HEK293 (cell line): ENCODE results near the gene ITGA7.

Experiments
- GLI4 ChIP-seq: fragments of 450-650 bp; formaldehyde crosslinking; IDR thresholded peaks from 2 replicates; pipeline ENCODE4 v1.5.1; 2016; ENCODE audit warnings: missing biosample characterization, missing genetic modification characterization
- SETDB1 ChIP-seq: IDR thresholded peaks from one replicate; pipeline ENCODE4 v1.6.1; 2017; ENCODE audit warnings: mild to moderate bottlenecking, low read length, moderate library complexity, mixed read lengths; ENCODE audit not compliant: insufficient read length
- YY1 ChIP-seq: fragments of 450-650 bp; formaldehyde crosslinking; IDR thresholded peaks from 2 replicates; pipeline ENCODE4 v1.5.1; 2018; ENCODE audit warnings: missing biosample characterization, missing genetic modification characterization
- ZBTB20 ChIP-seq: fragments of 450-650 bp; formaldehyde crosslinking; IDR thresholded peaks from 2 replicates; pipeline ENCODE4 v1.5.1; 2016; ENCODE audit warnings: missing biosample characterization, missing genetic modification characterization
- ZFP41 ChIP-seq: fragments of 450-650 bp; formaldehyde crosslinking; IDR thresholded peaks from 2 replicates; pipeline ENCODE4 v1.5.1; 2016; ENCODE audit warnings: missing biosample characterization, missing genetic modification characterization, borderline replicate concordance
- ZNF140 ChIP-seq: fragments of 450-650 bp; formaldehyde crosslinking; IDR thresholded peaks from 2 replicates; pipeline ENCODE4 v1.5.1; 2016; ENCODE audit warnings: missing biosample characterization, missing genetic modification characterization
- ZNF157 ChIP-seq: fragments of 450-650 bp; formaldehyde crosslinking; IDR thresholded peaks from 2 replicates; pipeline ENCODE4 v1.5.1; 2016; ENCODE audit warnings: missing biosample characterization, missing genetic modification characterization
- ZNF16 ChIP-seq: fragments of 450-650 bp; formaldehyde crosslinking; IDR thresholded peaks from 2 replicates; pipeline ENCODE4 v1.5.1; 2016; ENCODE audit warnings: low read depth, missing biosample characterization, missing genetic modification characterization
- ZNF2 ChIP-seq: fragments of 450-650 bp; formaldehyde crosslinking; IDR thresholded peaks from 2 replicates; pipeline ENCODE4 v1.5.1; 2016; ENCODE audit warnings: missing biosample characterization, missing genetic modification characterization
- ZNF23 ChIP-seq: fragments of 450-650 bp; formaldehyde crosslinking; IDR thresholded peaks from 2 replicates; pipeline ENCODE4 v1.5.1; 2016; ENCODE audit warnings: missing biosample characterization, missing genetic modification characterization, borderline replicate concordance
- ZNF24 ChIP-seq: fragments of 450-650 bp; formaldehyde crosslinking; IDR thresholded peaks from 2 replicates; pipeline ENCODE4 v1.5.1; 2016; ENCODE audit warnings: missing biosample characterization, missing genetic modification characterization
- ZNF266 ChIP-seq: fragments of 450-650 bp; formaldehyde crosslinking; IDR thresholded peaks from 2 replicates; pipeline ENCODE4 v1.5.1; 2016; ENCODE audit warnings: missing biosample characterization, missing genetic modification characterization, low read depth
- ZNF292 ChIP-seq: fragments of 450-650 bp; formaldehyde crosslinking; IDR thresholded peaks from 2 replicates; pipeline ENCODE4 v1.5.1; 2016; ENCODE audit warnings: low read depth, missing biosample characterization, missing genetic modification characterization, borderline replicate concordance
- ZNF350 ChIP-seq: fragments of 450-650 bp; formaldehyde crosslinking; IDR thresholded peaks from 2 replicates; pipeline ENCODE4 v1.5.0; 2017; ENCODE audit warnings: missing biosample characterization, mild to moderate bottlenecking, missing genetic modification characterization
- ZNF404 ChIP-seq: fragments of 450-650 bp; formaldehyde crosslinking; IDR thresholded peaks from 2 replicates; pipeline ENCODE4 v1.5.1; 2017; ENCODE audit warnings: missing biosample characterization, missing genetic modification characterization
- ZNF423 ChIP-seq: fragments of 450-650 bp; formaldehyde crosslinking; IDR thresholded peaks from 2 replicates; pipeline ENCODE4 v1.5.1; 2016; ENCODE audit warnings: missing biosample characterization, missing genetic modification characterization
- ZNF473 ChIP-seq: fragments of 450-650 bp; formaldehyde crosslinking; IDR thresholded peaks from 2 replicates; pipeline ENCODE4 v1.5.1; 2017; ENCODE audit warnings: missing biosample characterization, missing genetic modification characterization
- ZNF48 ChIP-seq: fragments of 450-650 bp; formaldehyde crosslinking; IDR thresholded peaks from 2 replicates; pipeline ENCODE4 v1.5.1; 2016; ENCODE audit warnings: missing biosample characterization, missing genetic modification characterization
- ZNF544 ChIP-seq: fragments of 450-650 bp; formaldehyde crosslinking; IDR thresholded peaks from 2 replicates; pipeline ENCODE4 v1.5.0; 2017; ENCODE audit warnings: missing biosample characterization, missing genetic modification characterization
- ZNF621 ChIP-seq: fragments of 450-650 bp; formaldehyde crosslinking; IDR thresholded peaks from 2 replicates; pipeline ENCODE4 v1.5.1; 2017; ENCODE audit warnings: missing biosample characterization, missing genetic modification characterization
- ZNF658 ChIP-seq: fragments of 450-650 bp; formaldehyde crosslinking; IDR thresholded peaks from 2 replicates; pipeline ENCODE4; 2016; ENCODE audit warnings: missing biosample characterization, missing genetic modification characterization
- ZNF776 ChIP-seq: fragments of 450-650 bp; formaldehyde crosslinking; IDR thresholded peaks from 2 replicates; pipeline ENCODE4 v1.5.0; 2017; ENCODE audit warnings: missing biosample characterization, missing genetic modification characterization, borderline replicate concordance
- ZNF785 ChIP-seq: fragments of 450-650 bp; formaldehyde crosslinking; IDR thresholded peaks from 2 replicates; pipeline ENCODE4 v1.5.1; 2016; ENCODE audit warnings: missing biosample characterization, missing genetic modification characterization
- ZNF792 ChIP-seq: fragments of 450-650 bp; formaldehyde crosslinking; IDR thresholded peaks from 2 replicates; pipeline ENCODE4 v1.5.1; 2016; ENCODE audit warnings: missing biosample characterization, missing genetic modification characterization
- TF ChIP-seq, protein P1 (sequence below): fragments of 450-650 bp; formaldehyde crosslinking; IDR thresholded peaks from 2 replicates; pipeline ENCODE4 v1.5.1; 2016; ENCODE audit warnings: missing biosample characterization, missing genetic modification characterization
- TF ChIP-seq, protein P2 (sequence below): fragments of 450-650 bp; formaldehyde crosslinking; IDR thresholded peaks from 2 replicates; pipeline ENCODE4 v1.5.1; 2016; ENCODE audit warnings: missing biosample characterization, missing genetic modification characterization, low read depth
- TF ChIP-seq, protein P3 (sequence below): fragments of 450-650 bp; formaldehyde crosslinking; IDR thresholded peaks from 2 replicates; pipeline ENCODE4; 2016; ENCODE audit warnings: missing biosample characterization, missing genetic modification characterization
- TF ChIP-seq, protein P4 (sequence below): sonication (generic); formaldehyde crosslinking; IDR thresholded peaks from 2 replicates; pipeline ENCODE4 v1.8.1; 2022; ENCODE audit warnings: mild to moderate bottlenecking, moderate library complexity, missing genetic modification reagents
- TF ChIP-seq, protein P5 (sequence below): fragments of 450-650 bp; formaldehyde crosslinking; IDR thresholded peaks from 2 replicates; pipeline ENCODE4 v1.5.1; 2016; ENCODE audit warnings: missing biosample characterization, missing genetic modification characterization
- TF ChIP-seq, protein P6 (sequence below): fragments of 450-650 bp; formaldehyde crosslinking; IDR thresholded peaks from 2 replicates; pipeline ENCODE4 v1.5.1; 2016; ENCODE audit warnings: missing biosample characterization, missing genetic modification characterization, borderline replicate concordance
- TF ChIP-seq, protein P7 (sequence below): fragments of 450-650 bp; formaldehyde crosslinking; IDR thresholded peaks from 2 replicates; pipeline ENCODE4 v1.5.1; 2017; ENCODE audit warnings: missing biosample characterization, missing genetic modification characterization

Gene ITGA7

DNA sequence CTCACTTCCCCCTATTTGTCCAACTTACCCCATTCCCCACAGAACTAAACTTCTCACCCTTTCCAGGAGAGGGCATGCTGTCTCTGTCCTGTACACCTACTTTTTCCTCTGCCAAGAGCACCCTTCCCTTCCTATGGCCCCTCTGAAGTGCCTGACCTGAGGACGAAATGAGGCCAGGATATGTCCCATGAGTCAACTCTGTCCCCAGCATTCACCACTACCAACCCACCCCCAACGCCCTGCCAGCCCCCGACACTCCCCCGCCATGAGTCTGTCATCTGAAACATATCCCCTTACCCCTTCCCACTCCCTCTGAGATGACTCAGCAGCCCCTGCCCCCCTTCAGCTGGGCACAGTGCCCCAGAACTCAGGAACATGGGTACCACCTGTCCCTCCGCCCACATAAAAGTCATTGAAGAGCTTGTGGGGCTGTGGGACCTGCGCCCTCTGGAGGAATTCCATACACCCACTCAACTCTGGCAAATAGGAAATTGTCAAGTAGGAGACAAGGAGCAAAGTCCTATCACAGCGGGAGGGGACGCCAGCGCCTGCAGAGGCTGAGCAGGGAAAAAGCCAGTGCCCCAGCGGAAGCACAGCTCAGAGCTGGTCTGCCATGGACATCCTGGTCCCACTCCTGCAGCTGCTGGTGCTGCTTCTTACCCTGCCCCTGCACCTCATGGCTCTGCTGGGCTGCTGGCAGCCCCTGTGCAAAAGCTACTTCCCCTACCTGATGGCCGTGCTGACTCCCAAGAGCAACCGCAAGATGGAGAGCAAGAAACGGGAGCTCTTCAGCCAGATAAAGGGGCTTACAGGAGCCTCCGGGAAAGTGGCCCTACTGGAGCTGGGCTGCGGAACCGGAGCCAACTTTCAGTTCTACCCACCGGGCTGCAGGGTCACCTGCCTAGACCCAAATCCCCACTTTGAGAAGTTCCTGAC, 26.3 kb downstream of the ITGA7 start (continued):
- TF ChIP-seq, protein P1, sequence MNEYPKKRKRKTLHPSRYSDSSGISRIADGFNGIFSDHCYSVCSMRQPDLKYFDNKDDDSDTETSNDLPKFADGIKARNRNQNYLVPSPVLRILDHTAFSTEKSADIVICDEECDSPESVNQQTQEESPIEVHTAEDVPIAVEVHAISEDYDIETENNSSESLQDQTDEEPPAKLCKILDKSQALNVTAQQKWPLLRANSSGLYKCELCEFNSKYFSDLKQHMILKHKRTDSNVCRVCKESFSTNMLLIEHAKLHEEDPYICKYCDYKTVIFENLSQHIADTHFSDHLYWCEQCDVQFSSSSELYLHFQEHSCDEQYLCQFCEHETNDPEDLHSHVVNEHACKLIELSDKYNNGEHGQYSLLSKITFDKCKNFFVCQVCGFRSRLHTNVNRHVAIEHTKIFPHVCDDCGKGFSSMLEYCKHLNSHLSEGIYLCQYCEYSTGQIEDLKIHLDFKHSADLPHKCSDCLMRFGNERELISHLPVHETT, result no peak
- TF ChIP-seq ZNF423 (tag by site-specific recombination) (no peak), ZNF785 (tag by site-specific recombination) (no peak), GLI4 (tag by site-specific recombination) (no peak), ZNF16 (tag by site-specific recombination) (no peak), ZNF350 (no peak), ZNF292 (no peak), ZNF473 (tag by site-specific recombination) (no peak), ZNF24 (tag by site-specific recombination) (peak; percentile 35; the same call in 1 of the 2 replicates), ZNF23 (tag by site-specific recombination) (no peak), ZNF140 (tag by site-specific recombination) (peak; percentile 32; the same call in 1 of the 2 replicates), ZFP41 (tag by site-specific recombination) (no peak), ZNF658 (tag by site-specific recombination) (no peak), YY1 (no peak), ZBTB20 (tag by site-specific recombination) (peak; percentile 74), ZNF48 (tag by site-specific recombination) (no peak), ZNF2 (tag by site-specific recombination) (no peak), ZNF544 (tag by site-specific recombination) (no peak), ZNF404 (tag by site-specific recombination) (no peak), SETDB1 (no peak), ZNF266 (tag by site-specific recombination) (no peak), ZNF776 (tag by site-specific recombination) (no peak), ZNF621 (tag by site-specific recombination) (no peak), ZNF792 (no peak), ZNF157 (no peak; the same call in 1 of the 2 replicates)
- TF ChIP-seq, protein P2, sequence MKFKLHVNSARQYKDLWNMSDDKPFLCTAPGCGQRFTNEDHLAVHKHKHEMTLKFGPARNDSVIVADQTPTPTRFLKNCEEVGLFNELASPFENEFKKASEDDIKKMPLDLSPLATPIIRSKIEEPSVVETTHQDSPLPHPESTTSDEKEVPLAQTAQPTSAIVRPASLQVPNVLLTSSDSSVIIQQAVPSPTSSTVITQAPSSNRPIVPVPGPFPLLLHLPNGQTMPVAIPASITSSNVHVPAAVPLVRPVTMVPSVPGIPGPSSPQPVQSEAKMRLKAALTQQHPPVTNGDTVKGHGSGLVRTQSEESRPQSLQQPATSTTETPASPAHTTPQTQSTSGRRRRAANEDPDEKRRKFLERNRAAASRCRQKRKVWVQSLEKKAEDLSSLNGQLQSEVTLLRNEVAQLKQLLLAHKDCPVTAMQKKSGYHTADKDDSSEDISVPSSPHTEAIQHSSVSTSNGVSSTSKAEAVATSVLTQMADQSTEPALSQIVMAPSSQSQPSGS (tag by site-specific recombination), result no peak
- TF ChIP-seq, protein P3, sequence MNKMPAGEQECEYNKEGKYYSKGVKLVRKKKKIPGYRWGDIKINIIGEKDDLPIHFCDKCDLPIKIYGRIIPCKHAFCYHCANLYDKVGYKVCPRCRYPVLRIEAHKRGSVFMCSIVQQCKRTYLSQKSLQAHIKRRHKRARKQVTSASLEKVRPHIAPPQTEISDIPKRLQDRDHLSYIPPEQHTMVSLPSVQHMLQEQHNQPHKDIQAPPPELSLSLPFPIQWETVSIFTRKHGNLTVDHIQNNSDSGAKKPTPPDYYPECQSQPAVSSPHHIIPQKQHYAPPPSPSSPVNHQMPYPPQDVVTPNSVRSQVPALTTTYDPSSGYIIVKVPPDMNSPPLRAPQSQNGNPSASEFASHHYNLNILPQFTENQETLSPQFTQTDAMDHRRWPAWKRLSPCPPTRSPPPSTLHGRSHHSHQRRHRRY, result no peak
- TF ChIP-seq, protein P4, sequence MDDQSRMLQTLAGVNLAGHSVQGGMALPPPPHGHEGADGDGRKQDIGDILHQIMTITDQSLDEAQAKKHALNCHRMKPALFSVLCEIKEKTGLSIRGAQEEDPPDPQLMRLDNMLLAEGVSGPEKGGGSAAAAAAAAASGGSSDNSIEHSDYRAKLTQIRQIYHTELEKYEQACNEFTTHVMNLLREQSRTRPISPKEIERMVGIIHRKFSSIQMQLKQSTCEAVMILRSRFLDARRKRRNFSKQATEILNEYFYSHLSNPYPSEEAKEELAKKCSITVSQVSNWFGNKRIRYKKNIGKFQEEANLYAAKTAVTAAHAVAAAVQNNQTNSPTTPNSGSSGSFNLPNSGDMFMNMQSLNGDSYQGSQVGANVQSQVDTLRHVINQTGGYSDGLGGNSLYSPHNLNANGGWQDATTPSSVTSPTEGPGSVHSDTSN (CRISPR knock-in tag), result no peak
- TF ChIP-seq, protein P5, sequence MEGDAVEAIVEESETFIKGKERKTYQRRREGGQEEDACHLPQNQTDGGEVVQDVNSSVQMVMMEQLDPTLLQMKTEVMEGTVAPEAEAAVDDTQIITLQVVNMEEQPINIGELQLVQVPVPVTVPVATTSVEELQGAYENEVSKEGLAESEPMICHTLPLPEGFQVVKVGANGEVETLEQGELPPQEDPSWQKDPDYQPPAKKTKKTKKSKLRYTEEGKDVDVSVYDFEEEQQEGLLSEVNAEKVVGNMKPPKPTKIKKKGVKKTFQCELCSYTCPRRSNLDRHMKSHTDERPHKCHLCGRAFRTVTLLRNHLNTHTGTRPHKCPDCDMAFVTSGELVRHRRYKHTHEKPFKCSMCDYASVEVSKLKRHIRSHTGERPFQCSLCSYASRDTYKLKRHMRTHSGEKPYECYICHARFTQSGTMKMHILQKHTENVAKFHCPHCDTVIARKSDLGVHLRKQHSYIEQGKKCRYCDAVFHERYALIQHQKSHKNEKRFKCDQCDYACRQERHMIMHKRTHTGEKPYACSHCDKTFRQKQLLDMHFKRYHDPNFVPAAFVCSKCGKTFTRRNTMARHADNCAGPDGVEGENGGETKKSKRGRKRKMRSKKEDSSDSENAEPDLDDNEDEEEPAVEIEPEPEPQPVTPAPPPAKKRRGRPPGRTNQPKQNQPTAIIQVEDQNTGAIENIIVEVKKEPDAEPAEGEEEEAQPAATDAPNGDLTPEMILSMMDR (tag by site-specific recombination), result peak; percentile 95
- TF ChIP-seq, protein P6, sequence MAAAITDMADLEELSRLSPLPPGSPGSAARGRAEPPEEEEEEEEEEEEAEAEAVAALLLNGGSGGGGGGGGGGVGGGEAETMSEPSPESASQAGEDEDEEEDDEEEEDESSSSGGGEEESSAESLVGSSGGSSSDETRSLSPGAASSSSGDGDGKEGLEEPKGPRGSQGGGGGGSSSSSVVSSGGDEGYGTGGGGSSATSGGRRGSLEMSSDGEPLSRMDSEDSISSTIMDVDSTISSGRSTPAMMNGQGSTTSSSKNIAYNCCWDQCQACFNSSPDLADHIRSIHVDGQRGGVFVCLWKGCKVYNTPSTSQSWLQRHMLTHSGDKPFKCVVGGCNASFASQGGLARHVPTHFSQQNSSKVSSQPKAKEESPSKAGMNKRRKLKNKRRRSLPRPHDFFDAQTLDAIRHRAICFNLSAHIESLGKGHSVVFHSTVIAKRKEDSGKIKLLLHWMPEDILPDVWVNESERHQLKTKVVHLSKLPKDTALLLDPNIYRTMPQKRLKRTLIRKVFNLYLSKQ, result no peak
- TF ChIP-seq, protein P7, sequence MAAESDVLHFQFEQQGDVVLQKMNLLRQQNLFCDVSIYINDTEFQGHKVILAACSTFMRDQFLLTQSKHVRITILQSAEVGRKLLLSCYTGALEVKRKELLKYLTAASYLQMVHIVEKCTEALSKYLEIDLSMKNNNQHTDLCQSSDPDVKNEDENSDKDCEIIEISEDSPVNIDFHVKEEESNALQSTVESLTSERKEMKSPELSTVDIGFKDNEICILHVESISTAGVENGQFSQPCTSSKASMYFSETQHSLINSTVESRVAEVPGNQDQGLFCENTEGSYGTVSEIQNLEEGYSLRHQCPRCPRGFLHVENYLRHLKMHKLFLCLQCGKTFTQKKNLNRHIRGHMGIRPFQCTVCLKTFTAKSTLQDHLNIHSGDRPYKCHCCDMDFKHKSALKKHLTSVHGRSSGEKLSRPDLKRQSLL (tag by site-specific recombination), result 0 out of 2 replicates have a peak, but pooled peaks have one; percentile 4
